NB4 (cell line): ENCODE measurements around the gene SMIM22.

Experiments
- DNase-seq: peaks from one replicate; pipeline ENCODE4 v3.0.0; 2010; ENCODE audit warnings: low read depth
- H3K4me3 ChIP-seq: one replicate; pipeline ENCODE4 v1.5.1; 2011; ENCODE audit warnings: mild to moderate bottlenecking, low read depth, low read length, moderate library complexity
- CTCF ChIP-seq: IDR thresholded peaks from one replicate; pipeline ENCODE4 v1.5.1; 2012; ENCODE audit warnings: low read depth, low read length
- MYC ChIP-seq: IDR thresholded peaks from 2 replicates; pipeline ENCODE4 v1.6.1; 2011; ENCODE audit warnings: low read depth, low read length
- POLR2A ChIP-seq: IDR thresholded peaks from 2 replicates; pipeline ENCODE4 v1.6.1; 2011; ENCODE audit warnings: mild to moderate bottlenecking; ENCODE audit not compliant: insufficient read length; ENCODE audit errors: extremely low read depth
- TF ChIP-seq, protein P1 (sequence below): IDR thresholded peaks from 2 replicates; pipeline ENCODE4 v1.6.1; 2011; ENCODE audit warnings: low read depth, low read length

SMIM22 gene

GRCh38 chr16:4787627-4788482 lies 7.3 kb upstream of the SMIM22 start, which contains the start of gene SEPTIN12:
Gene SEPTIN12, minus strand, starts transcription at chr16:4788345. Its CDS starts 700 bp downstream, at chr16:4787645.
- no peak within 1 kb of the TSS for H3K4me3 ChIP-seq
- no peak for TF ChIP-seq POLR2A
- no peak for TF ChIP-seq MYC
- no peak for TF ChIP-seq CTCF
- DNase-seq, result no peak

DNA sequence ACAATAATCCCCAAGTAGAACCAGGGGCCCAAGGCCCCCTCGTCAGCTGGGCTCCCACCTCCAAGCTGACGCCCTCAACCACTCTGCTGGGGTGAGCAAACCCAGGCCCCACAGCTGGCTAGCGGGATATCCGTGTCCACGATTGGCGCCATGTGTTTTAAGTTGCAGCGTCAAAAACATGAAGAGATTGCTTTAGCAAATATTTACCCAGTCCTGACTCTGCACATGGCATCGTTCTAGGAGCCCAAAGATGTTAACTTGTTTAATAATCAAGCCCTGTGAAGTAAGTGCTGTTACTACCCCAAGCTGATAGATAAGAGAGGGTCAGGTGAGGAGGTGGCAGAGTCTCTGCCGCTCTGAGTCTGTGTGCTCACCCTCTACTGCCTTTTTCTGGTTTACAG lies 6.7 kb upstream of the SMIM22 start:
- H3K4me3 ChIP-seq, result no peak overlapping the region
- no peak for DNase-seq
- TF ChIP-seq CTCF, result no peak
- no peak for TF ChIP-seq MYC
- TF ChIP-seq, protein P1, sequence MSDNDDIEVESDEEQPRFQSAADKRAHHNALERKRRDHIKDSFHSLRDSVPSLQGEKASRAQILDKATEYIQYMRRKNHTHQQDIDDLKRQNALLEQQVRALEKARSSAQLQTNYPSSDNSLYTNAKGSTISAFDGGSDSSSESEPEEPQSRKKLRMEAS, result no peak
- no peak for TF ChIP-seq POLR2A

DNA sequence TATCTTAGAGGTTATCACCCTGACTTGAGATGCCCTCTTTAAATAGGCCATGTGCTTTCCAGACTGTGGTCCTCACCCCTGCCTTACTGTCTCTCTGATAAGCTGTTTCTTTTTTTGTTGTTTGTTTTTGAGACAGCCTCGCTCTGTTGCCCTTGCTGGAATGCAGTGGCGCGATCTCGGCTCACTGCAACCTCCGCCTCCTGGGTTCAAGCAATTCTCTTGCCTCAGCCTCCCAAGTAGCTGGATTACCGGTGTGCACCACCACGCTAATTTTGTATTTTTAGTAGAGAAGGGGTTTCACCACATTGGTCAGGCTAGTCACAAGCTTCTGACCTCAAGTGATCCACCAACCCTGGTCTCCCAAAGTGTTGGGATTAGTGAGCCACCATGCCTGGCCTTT lies 6.3 kb upstream of the SMIM22 start:
- no peak overlapping the region for H3K4me3 ChIP-seq
- DNase-seq, result no peak
- TF ChIP-seq MYC (no peak), CTCF (no peak), POLR2A (no peak)
- TF ChIP-seq, protein P1, result no peak

- DNase-seq, result no peak
- no peak overlapping the region for H3K4me3 ChIP-seq
- TF ChIP-seq CTCF, result no peak
- TF ChIP-seq, protein P1, result no peak
- no peak for TF ChIP-seq MYC
- TF ChIP-seq POLR2A, result no peak
These were observed 4.9 kb upstream of the SMIM22 start for GRCh38 chr16:4790261-4790660.

GRCh38 chr16:4790871-4791270 lies 4.3 kb upstream of the SMIM22 start:
- DNase-seq, result peak; percentile 75
- TF ChIP-seq CTCF (no peak), MYC (no peak), POLR2A (no peak)
- TF ChIP-seq, protein P1, result no peak
- H3K4me3 ChIP-seq, result no peak overlapping the region

- H3K4me3 ChIP-seq, result no peak overlapping the region
- no peak for DNase-seq
- TF ChIP-seq MYC, result no peak
These were observed 2.1 kb upstream of the SMIM22 start for GRCh38 chr16:4792951-4793513.
